D721Med (cell line): ENCODE measurements around the gene SFXN5.

Experiments
- DNase-seq: peaks from one replicate; pipeline ENCODE4 v3.0.0; 2011; ENCODE audit warnings: low spot score; ENCODE audit not compliant: insufficient read length
- FAIRE-seq: peaks from 2 replicates; lab custom pipeline; 2011; peaks lifted over from hg19 to GRCh38; lab: Jason Lieb, UNC
- TF ChIP-seq, protein P1 (sequence below): IDR thresholded peaks from 2 replicates; pipeline ENCODE4 v1.5.1; 2012; ENCODE audit warnings: mild to moderate bottlenecking, control low read depth; ENCODE audit not compliant: insufficient read depth; ENCODE audit errors: missing control alignments

SFXN5 gene

DNA sequence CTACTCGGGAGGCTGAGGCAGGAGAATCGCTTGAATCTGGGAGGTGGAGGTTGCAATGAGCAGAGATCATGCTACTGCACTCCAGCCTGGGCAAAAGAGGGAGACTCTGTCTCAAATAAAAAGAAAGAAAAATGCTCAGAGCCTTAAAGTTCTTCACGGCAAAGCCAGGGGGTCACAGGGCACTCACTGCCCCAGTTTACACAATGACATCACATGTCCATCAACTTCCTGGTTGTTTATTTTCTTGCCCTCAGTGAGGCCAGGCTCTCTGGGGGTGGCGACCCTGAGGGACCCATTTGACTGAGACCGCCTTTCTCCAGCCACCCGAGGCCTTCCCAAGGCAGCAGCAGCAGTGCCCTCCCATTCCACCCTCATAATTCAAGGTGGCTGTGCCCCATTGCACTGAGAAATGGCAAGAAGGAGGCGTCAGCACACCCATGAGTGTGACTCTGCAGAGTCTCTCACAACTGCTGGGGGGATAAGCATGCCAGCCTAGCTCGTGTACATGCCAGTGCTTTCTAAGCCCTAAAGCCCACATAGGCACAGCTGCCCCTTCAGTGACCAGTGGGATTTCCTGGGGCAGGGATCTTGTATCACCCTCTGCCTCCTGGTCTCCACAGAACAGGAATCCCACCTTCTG is 50.0 kb downstream of the SFXN5 start:
- TF ChIP-seq, protein P1, sequence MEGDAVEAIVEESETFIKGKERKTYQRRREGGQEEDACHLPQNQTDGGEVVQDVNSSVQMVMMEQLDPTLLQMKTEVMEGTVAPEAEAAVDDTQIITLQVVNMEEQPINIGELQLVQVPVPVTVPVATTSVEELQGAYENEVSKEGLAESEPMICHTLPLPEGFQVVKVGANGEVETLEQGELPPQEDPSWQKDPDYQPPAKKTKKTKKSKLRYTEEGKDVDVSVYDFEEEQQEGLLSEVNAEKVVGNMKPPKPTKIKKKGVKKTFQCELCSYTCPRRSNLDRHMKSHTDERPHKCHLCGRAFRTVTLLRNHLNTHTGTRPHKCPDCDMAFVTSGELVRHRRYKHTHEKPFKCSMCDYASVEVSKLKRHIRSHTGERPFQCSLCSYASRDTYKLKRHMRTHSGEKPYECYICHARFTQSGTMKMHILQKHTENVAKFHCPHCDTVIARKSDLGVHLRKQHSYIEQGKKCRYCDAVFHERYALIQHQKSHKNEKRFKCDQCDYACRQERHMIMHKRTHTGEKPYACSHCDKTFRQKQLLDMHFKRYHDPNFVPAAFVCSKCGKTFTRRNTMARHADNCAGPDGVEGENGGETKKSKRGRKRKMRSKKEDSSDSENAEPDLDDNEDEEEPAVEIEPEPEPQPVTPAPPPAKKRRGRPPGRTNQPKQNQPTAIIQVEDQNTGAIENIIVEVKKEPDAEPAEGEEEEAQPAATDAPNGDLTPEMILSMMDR, result no peak
- DNase-seq (no peak), FAIRE-seq (no peak)

DNA sequence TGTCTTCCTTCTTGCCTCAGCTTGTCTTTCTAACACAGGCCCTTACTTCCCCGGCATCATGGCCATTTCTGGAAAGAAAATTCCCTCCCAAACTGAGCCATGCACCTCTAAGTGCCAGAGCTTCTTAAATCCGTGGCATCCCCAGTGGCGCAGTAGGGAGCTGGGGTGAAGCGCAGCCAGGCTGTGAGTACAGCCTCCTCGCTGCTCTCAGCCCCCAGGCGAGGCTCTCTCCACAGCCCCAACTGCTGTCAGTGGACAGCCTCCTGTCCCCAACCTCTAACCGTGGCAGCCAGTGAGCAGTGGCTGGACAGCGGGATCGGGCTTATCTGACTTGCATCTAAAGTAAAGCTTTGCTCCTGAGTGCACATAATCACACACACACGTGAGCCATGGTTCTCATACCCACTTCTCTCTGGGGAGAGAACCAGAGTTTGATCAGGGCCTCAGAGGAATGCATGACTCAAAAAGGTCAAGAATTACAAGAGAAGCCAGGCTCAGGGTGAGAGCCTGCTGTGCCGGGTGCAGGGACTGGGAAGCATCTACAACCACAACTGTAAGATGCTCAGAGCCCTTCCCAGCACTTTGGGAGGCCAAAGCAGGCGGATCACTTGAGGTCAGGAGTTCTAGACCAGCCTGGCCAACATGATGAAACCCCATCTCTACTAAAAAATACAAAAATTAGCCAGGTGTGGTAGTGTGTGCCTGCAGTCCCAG is 50.7 kb downstream of the SFXN5 start:
- FAIRE-seq (no peak), DNase-seq (no peak)
- TF ChIP-seq, protein P1, result no peak

DNA sequence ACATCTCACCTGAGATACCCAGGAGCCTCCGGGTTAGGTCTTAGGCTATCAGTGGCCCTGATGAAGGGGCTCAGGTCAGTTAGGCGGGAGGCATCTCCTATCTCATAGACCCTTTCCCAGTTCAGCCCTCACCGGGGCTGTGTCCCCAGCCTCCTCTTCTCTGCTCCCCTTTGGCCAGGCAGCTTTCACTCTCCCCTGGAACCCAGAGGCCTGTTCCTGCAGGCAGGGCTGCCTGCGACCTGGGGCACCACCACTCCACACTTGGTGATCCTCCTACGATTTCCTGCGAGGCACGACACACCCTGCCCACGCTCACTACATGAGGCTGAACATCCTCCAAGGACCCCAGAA is 51.2 kb downstream of the SFXN5 start:
- TF ChIP-seq, protein P1, result no peak
- no peak for FAIRE-seq
- no peak for DNase-seq

DNA sequence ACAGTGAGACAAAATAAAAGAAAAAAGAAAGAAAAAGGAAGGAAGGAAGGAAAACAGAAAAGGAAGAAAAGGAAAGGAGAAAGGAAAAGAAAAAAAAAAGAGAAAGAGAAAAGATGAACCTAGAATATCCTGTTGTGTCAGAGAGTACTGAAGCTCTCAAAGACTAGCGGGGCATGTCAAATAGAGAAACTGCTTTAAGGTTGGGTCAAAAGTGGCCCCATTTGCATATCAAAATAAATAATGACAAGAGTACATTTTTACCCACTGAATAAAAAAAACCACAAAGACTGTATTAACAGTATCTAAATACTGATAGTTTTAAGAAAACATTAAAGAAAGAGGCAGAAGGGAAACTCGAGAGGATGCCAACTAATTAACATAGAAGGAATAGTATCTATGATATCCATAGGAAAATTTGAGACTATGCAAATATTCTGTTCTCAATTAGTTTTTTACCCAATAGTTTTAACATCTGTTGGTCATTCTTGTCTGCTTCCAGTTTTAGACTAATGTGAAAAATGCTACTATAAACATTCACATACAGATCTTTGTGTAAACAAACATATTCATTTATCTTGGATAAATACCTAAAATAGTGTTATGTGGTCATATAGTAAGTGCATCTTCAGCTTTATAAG is 53.2 kb downstream of the SFXN5 start:
- FAIRE-seq (no peak), DNase-seq (no peak)
- TF ChIP-seq, protein P1, result no peak

DNA sequence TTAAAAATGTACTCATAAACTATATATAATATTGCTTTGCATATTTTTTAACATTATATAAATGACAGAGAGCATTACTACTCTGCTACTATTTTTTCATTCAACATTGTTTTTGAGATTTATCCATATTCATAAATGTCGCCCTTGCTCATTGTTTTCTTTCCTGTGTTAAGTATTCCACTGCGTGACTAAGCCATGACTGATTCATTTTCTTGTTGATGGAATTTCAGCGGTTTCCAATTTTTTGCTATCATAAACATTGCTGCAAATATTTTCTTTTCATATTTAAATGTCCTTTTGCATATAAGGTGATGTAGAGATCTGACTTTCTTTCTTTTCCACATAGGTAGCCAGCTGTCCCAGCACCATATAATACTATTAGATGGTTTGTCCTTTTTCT is 57.6 kb downstream of the SFXN5 start:
- DNase-seq, result no peak
- TF ChIP-seq, protein P1, result no peak

DNA sequence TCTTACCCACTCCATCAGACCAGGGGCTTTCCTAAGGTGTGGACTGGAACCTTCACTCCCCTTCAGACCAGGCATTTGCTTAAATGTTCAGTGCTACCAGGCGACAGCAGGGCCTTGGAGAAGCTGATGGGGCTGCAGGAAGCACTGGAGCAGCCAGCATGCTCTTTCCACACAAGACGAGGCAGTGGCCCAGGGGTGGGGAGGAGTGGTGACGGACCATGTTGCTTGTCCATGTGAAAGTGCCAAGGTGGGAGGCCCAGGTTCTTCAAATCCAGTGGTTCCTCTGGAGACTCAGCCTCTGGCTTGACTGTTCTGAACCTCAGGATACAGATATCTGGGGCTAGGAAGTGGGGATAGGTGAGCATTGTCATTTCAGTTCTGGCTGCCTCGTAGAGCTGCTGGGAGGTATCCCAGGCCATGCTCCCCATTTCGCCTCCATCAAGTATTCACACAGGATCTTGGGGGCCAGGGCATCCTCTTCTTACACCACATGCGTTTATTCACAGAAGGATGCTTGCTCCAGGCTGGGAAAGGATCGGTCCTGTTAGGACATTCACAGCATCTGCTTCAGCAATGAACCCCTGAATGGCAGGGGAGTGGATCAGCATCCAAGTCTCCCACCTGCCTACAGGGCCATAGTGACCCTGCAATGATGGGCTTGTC is 62.2 kb downstream of the SFXN5 start:
- FAIRE-seq, result no peak
- TF ChIP-seq, protein P1, result no peak

More for the DNA sequence above, 57.6 kb downstream of the SFXN5 start:
- FAIRE-seq, result no peak

More for the DNA sequence above, 62.2 kb downstream of the SFXN5 start:
- DNase-seq, result no peak
